Retinal pigment epithelial cell (primary cell): ENCODE results near the gene KIF26B.

ENCODE experiments used
- DNase-seq: peaks from one replicate; pipeline ENCODE4 v3.0.0-alpha.2; 2010; ENCODE audit warnings: low read depth
- H3K4me3 ChIP-seq: 2 replicates; pipeline ENCODE4 v1.5.1; 2011; ENCODE audit warnings: mild to moderate bottlenecking, low read length, control low read depth, moderate library complexity
- CTCF ChIP-seq: conservative IDR thresholded peaks from 2 replicates; pipeline ENCODE4 v1.5.1; 2011; ENCODE audit warnings: low read depth, low read length, control low read depth, inconsistent platforms

Gene KIF26B

GRCh38 chr1:245583081-245583480 is 428.3 kb downstream of the KIF26B start:
- no peak for DNase-seq
- no peak for TF ChIP-seq CTCF
- H3K4me3 ChIP-seq: no peak overlapping the region

- DNase-seq: no peak
- TF ChIP-seq CTCF: no peak
- H3K4me3 ChIP-seq: no peak overlapping the region
Measured at GRCh38 chr1:245583575-245584330, 429.0 kb downstream of the KIF26B start.

GRCh38 chr1:245585252-245585959 is 430.6 kb downstream of the KIF26B start:
- H3K4me3 ChIP-seq: no peak overlapping the region
- DNase-seq: peak; percentile 39
- no peak for TF ChIP-seq CTCF

GRCh38 chr1:245587435-245588115 is 432.8 kb downstream of the KIF26B start:
- DNase-seq: no peak
- no peak for TF ChIP-seq CTCF
- no peak overlapping the region for H3K4me3 ChIP-seq

- no peak overlapping the region for H3K4me3 ChIP-seq
- DNase-seq: no peak
- TF ChIP-seq CTCF: no peak
Measured at GRCh38 chr1:245588116-245588639, 433.4 kb downstream of the KIF26B start.

- DNase-seq: no peak
- no peak for TF ChIP-seq CTCF
- no peak overlapping the region for H3K4me3 ChIP-seq
Measured at GRCh38 chr1:245589316-245589715, 434.5 kb downstream of the KIF26B start.
